HG02884 (cell line): ENCODE measurements around the gene CFAP99.
"Not testable (repeated sequence)": the region's sequence is repeated elsewhere in the genome, so short reads cannot be mapped to it uniquely, and the experiment has no call there.

Experiments used
- ATAC-seq: cut with Tn5 transposase; IDR thresholded peaks from one replicate; pipeline ENCODE4 v1.9.1; 2021; ENCODE audit warnings: mild to moderate bottlenecking, moderate library complexity; ENCODE audit not compliant: unreplicated experiment

The CFAP99 gene

GRCh38 chr4:2418650-2419571, at the start of gene CFAP99:
Gene CFAP99, plus strand, starts transcription at chr4:2418955.
- ATAC-seq: peak; percentile 91

DNA sequence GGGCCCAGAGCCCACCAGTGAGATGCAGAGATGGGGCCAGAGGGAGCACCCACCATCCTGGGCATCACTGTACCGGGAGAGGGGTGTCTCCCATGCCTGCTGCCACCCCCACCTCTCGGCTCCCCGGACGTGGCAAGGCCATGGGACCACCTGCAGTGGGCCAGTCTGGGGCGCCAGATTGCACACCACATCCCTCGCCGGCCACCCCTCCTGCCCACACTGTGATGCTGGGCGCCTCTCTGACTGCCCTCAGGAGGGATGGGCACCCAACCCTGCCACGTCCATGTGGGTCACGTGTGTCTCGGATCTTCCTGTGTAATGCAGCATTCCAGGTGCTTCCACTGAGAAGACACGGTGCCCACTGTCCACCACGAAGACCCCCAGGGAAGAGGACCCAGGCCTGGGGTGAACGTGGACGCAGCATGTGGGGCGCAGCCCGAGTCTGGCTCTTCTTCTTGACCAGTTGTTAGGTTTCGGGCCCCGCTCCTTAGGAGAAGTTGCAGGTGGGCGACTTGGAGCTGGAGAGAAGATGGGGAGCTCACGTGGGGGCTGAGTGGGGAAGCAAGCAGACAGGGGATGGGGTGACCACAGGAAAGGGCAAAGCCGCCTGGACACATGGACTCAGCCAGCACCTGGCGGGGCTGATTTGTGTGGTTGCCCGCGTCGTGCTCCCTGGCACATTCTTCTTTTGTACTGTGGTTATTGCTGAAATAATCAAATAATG, 48.0 kb upstream of the CFAP99 start:
- no peak for ATAC-seq

DNA sequence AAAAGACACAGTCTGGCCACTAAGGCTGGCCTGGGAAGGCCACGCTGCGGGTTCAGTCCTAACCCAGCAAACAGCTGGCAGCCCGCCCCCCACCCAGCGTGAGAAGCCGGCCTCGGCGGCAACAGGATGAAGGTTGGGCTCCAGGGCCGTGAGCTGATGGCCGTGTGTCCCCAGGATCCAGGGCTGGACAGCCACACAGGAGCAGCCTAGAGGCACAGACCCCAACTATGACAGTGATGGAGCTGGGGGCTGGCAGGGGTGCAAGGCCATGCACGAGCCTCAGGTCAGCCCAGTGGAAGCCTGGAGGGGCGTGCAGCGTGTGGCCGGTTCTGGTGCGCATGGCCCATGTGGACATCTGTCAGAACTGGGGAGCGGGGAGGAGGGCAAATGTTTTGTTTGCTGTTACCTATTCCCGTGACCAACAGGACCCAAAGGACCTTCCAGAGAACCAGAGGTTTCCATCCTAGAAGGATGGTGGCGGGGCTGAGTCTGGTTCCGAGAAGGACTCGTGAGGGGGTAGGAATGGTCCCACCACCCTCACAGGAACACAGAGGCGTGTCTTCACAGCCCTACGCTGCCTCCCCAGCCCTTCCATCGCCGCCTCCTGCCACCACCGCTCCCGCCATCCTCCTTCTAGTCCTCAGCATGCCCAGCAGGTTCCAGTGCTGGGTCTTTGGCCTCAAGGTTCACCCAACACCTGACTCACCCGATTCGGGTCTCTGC, 46.8 kb upstream of the CFAP99 start:
- no peak for ATAC-seq

- ATAC-seq: no peak
Observed at GRCh38 chr4:2372488-2373030, 46.2 kb upstream of the CFAP99 start.

DNA sequence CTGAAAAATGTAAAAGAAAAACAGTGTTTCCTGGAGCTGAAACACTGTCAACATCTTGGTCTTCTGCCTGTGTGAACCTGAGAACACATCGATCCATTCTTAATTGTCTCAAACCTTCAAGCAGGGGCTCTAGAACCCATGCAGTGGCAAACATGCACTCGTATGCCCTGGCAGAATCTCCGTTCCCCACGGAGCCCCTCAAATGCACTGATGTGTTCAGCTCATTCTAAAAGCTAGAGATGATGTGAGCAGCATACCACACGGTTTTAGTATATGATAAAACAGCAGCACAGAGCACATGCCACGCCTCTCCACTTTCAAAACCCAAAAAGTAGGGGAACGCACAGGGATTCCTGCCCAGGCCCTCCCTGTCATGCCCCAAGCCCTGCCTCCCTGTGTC, 45.2 kb upstream of the CFAP99 start:
- no peak for ATAC-seq

- no peak for ATAC-seq
Observed at GRCh38 chr4:2375427-2375826, 43.3 kb upstream of the CFAP99 start.

GRCh38 chr4:2377241-2377640, 41.5 kb upstream of the CFAP99 start:
- ATAC-seq: no peak

GRCh38 chr4:2378401-2378800, 40.4 kb upstream of the CFAP99 start:
- no peak for ATAC-seq

DNA sequence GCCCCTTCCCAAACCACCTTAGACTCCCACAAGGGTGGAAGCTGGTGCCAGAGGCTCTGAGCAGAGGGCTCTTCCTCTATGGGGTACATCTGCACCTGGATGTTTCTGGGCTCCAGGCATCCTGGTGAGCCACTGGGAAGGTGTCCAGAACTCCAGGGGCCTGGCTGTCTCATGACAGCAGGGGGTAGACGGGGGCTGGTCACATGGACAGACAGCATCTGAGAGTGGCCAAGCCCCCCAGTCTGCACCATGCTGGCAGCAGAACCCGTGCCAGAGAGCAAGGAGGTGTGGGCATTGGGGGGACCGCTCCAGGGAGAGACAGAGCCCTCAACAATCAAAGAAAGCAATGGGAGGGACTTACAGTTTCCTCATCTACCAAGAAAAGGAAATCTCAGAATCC, 39.9 kb upstream of the CFAP99 start:
- no peak for ATAC-seq

- ATAC-seq: not testable (repeated sequence)
Observed at GRCh38 chr4:2380589-2380988, 38.2 kb upstream of the CFAP99 start.

DNA sequence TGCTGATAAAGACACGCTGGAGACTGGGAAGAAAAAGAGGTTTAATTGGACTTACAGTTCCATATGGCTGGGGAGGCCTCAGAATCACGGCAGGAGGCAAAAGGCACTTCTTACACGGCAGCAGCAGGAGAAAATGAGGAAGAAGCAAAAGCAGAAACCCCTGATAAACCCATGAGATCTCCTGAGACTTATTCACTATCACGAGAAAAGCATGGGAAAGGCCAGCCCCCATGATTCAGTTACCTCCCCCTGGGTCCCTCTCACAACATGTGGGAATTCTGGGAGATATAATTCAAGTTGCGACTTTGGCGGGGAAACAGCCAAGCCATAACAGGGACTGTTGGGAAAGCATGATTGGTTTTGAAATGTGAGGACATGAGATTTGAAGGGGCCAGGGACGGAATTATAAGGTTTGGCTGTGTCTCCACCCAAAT, 36.0 kb upstream of the CFAP99 start:
- ATAC-seq: not testable (repeated sequence)

GRCh38 chr4:2383220-2383631, 35.5 kb upstream of the CFAP99 start:
- not testable (repeated sequence) for ATAC-seq

- no peak for ATAC-seq
Observed at GRCh38 chr4:2383760-2384159, 35.0 kb upstream of the CFAP99 start.

DNA sequence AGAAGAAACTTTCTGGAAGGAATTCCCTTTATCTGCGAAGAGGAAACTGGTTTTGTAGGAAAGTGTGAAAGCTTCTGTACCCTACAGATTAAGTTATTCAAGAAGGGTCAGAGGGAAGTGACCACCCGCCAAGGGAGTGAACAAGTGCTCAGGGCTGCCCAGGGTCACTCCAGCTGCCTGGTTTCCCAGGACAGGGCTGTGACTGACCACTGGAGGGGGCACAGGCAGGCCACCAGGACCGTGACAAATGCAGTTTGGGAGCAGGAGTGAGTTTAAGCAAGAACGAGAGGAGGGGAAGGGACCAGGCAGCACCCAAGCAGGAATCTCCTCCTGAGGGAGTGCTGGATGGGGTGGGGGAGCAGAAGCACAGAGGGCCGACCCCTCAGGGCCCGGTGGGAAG, 34.5 kb upstream of the CFAP99 start:
- no peak for ATAC-seq

DNA sequence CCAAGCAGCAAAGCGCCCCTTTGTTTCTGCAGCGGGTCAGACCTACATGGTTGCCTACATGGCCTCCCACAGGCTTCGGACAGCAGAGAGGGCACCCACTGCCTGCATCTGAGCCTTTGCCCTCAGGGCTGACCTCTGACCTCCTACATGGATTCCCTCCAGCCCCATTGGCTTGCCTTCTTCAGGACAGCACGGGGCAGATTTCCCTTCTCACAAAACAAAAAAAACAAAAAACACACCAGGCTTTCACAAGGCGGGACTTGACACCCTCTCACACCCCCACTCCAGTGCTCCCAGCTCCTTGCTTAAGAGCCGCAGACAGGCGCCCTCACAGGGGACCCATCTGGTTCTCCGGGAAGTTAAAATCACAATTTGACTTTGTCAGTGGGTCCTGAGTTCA, 33.2 kb upstream of the CFAP99 start:
- ATAC-seq: no peak

DNA sequence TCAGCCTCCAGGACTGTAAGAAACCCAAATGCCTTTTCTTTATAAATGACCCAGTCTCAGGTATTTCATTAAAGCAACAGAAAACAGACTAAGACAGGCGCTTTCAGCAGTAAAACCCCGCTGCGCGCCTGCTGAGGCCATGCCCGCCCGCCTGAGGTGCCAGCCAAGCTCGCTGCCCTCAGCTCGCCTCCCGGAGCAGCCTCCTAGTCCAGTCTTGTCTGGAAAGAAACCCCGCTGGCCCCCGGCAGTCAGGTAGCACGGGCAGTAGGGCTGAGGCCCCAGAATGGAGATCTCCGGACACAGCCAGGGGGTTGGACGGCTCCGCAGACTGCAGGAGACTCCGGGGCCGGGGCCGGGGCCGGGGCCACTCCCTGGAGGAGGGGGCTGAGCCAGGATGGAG, 32.0 kb upstream of the CFAP99 start:
- no peak for ATAC-seq

GRCh38 chr4:2387218-2387617, 31.5 kb upstream of the CFAP99 start:
- ATAC-seq: no peak

DNA sequence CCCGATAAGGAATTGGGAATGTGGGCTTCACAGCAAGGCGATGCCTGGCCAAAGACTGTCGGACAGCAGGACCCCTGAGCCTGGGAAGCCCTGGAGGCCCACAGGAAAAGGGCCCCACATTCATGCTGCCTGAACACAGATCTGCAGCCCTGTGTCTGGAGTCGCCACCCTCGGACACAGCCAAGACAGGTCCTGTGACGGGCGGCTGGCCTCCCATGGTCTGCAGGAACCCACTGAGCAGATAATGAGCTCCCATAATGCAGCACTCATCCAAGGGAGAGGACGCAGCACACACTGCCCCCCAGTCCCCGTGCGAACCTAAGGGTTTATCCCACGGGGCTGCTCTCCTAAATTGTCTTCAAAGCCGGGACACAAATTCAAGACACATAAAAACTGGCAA, 30.9 kb upstream of the CFAP99 start:
- no peak for ATAC-seq

GRCh38 chr4:2388429-2389182, 30.1 kb upstream of the CFAP99 start:
- ATAC-seq: no peak

DNA sequence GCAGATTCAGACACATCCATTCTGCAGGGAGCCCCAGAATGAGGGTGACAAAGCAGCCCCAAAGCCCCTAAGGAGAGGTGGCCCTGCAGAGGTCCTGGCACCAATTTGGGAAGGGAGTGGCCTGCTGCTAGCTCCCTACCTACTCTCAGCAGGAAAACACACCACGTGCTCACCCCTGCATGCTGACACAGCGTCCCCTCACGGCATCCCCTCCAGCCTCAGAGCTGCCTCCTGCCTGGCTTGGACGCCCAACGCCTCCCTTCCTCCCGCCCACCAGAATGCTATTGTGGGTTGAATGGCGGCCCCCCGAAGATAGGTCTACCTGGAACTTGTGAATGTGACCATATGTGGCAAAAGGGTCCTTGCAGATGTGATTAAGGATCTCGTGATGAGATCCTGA, 29.1 kb upstream of the CFAP99 start:
- ATAC-seq: no peak
